Measurements from ENCODE around the gene PPP1R13B. TPM values are rescaled to one million over a fixed set of nuclear protein-coding genes. Genes with fewer than 3 reads are reported as not detected.

The PPP1R13B gene
- polyA plus RNA-seq, 1 of the 3 experiments (the other 2 are of a cell fraction), result 5.7 TPM

DNA sequence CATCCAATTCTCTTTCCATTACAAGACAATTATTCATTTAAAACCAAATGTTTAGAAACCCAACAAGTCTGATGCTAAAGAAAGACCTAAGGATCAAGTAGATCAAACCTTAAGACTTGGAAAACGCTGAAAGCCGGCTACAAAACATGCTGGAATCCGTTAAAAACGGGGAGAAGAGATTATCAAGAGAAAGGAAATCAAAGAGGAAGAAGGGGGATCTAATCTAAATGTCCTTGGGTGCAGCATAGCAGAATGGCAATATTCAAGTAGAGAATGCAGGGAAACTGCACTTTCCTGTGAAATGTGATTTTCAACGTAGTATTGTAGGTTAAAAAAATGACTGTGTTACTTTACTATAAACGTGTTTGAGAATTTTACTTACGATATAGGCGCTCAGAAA, 1.3 kb downstream of the PPP1R13B start:
- Histone ChIP-seq H3K9me3 (no peaks in the 10 kb centered on the region), H3K79me2 (ENCODE audit: insufficient read depth) (peaks cover 11% of the 10 kb centered on the region; the same call in 1 of the 2 replicates), H3K27ac (ENCODE audit: low read depth in 2 of 2, low read length in 1 of 2) (no peak overlapping the region), H3K9ac (peak overlapping the region; percentile 23; the same call in 1 of the 2 replicates), H3K4me3 (ENCODE audit: low read depth in 2 of 2, low read length in 1 of 2) (peak overlapping the region; percentile 73 to 74; a peak in 3 of 4 replicates), H3K27me3 (ENCODE audit: insufficient read depth) (no peaks in the 10 kb centered on the region), H3K36me3 (replicated peaks in 1 of 2; ENCODE audit: control insufficient read depth in 1 of 2, insufficient read depth in 2 of 2, low read length in 1 of 2) (no peaks in the 10 kb centered on the region), H3K9me2 (no peaks in the 10 kb centered on the region), H2AFZ (ENCODE audit: low read depth) (peak overlapping the region; percentile 50; the same call in 1 of the 2 replicates), H3K4me2 (peak overlapping the region; percentile 74), H4K20me1 (ENCODE audit: insufficient read depth) (no peaks in the 10 kb centered on the region), H3F3A (replicated peaks; ENCODE audit: insufficient read depth) (peaks cover 4% of the 10 kb centered on the region), H3K4me1 (ENCODE audit: control insufficient read depth in 1 of 2, insufficient read depth in 2 of 2, low read depth in 1 of 2, low read length in 1 of 2) (peaks cover 0 to 10% of the 10 kb centered on the region in 2 experiments; a peak in 1 of 4 replicates)
- CTCF ChIA-PET, result interaction anchor here (1.5 kb wide), 1 partner anchor 41 kb away, joined by 4 read pairs; no protein-coding TSS in a partner anchor
- POLR2A ChIA-PET, result interaction anchor here (0.6 kb wide), 1 partner anchor 231 kb away, joined by 3 read pairs; no protein-coding TSS in a partner anchor
- 83% methylated on average over 8 of the region's 8 CpGs for WGBS (ENCODE audit: low lambda C conversion rate)
- TF ChIP-seq NRF1 (IDR thresholded peaks at IDR 0.05; ENCODE audit: low read depth, low read length) (no peak), RAD21 (IDR thresholded peaks at IDR 0.05; ENCODE audit: low read length) (no peak), NFIC (IDR thresholded peaks at IDR 0.05; ENCODE audit: borderline replicate concordance) (no peak), EP300 (IDR thresholded peaks at IDR 0.05; ENCODE audit: borderline replicate concordance in 1 of 2, low read depth in 1 of 2, low read length in 1 of 2) (no peak), TEAD4 (IDR thresholded peaks at IDR 0.05; ENCODE audit: borderline replicate concordance, insufficient read depth) (no peak), MXI1 (IDR thresholded peaks at IDR 0.05; ENCODE audit: low read depth, low read length) (no peak), FOXJ3 (CRISPR knock-in tag; IDR thresholded peaks at IDR 0.05) (no peak), YY1 (IDR thresholded peaks at IDR 0.05; ENCODE audit: low read depth) (no peak), RFX5 (IDR thresholded peaks at IDR 0.05; ENCODE audit: low read length) (no peak), MEF2A (IDR thresholded peaks at IDR 0.05; ENCODE audit: borderline replicate concordance, low read depth) (no peak), POLR2AphosphoS5 (IDR thresholded peaks at IDR 0.05; ENCODE audit: low read depth, low read length) (no peak), REST (IDR thresholded peaks at IDR 0.05; ENCODE audit: low read depth, low read length) (no peak), SIN3A (IDR thresholded peaks at IDR 0.05; ENCODE audit: borderline replicate concordance, low read depth, low read length) (no peak), JUND (IDR thresholded peaks at IDR 0.05) (no peak), GATA2 (CRISPR knock-in tag; IDR thresholded peaks at IDR 0.05) (no peak), RCOR1 (IDR thresholded peaks at IDR 0.05; ENCODE audit: low read length) (no peak), IRF3 (IDR thresholded peaks at IDR 0.05; ENCODE audit: low read depth, low read length) (no peak)
- TF ChIP-seq, protein P1, sequence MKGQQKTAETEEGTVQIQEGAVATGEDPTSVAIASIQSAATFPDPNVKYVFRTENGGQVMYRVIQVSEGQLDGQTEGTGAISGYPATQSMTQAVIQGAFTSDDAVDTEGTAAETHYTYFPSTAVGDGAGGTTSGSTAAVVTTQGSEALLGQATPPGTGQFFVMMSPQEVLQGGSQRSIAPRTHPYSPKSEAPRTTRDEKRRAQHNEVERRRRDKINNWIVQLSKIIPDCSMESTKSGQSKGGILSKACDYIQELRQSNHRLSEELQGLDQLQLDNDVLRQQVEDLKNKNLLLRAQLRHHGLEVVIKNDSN (IDR thresholded peaks at IDR 0.05; ENCODE audit: borderline replicate concordance, low read depth), result no peak
- no peak for DNase-seq
